Posterior vena cava (tissue), 2 donors: ENCODE measurements around the gene NPAS3. TPM values are rescaled to one million over a fixed set of nuclear protein-coding genes. Genes with fewer than 3 reads are reported as not detected.

Source experiments
- DNase-seq: peaks from one replicate; pipeline ENCODE4 v3.0.0-alpha.2; 2020; ENCODE audit warnings: low spot score
- intact Hi-C, 2 donors: fragments of 100-400 bp; cut with DNase I; formaldehyde crosslinking; loops; one replicate each; pipeline versions ENCODE4 v1.14.1 to v1.14.2; 2022 to 2023
- total RNA-seq, 2 donors: library from RNA; stranded (reverse); fragmentation: NEBNext Ultra II Directional; extraction: Animal tissue kit (Norgen Biotek cat#: 25700); gene quantifications; one replicate each; pipeline ENCODE4 v1.2.1, GENCODE V29; 2021
- donor health status: DM: yes; HTN: yes; CAD: no.
- donor health status: DM: yes; HTN: yes; CAD: no.

Gene NPAS3
- total RNA-seq, 2 donors from 2014 or later = 1.3 to 2.6 TPM

DNA sequence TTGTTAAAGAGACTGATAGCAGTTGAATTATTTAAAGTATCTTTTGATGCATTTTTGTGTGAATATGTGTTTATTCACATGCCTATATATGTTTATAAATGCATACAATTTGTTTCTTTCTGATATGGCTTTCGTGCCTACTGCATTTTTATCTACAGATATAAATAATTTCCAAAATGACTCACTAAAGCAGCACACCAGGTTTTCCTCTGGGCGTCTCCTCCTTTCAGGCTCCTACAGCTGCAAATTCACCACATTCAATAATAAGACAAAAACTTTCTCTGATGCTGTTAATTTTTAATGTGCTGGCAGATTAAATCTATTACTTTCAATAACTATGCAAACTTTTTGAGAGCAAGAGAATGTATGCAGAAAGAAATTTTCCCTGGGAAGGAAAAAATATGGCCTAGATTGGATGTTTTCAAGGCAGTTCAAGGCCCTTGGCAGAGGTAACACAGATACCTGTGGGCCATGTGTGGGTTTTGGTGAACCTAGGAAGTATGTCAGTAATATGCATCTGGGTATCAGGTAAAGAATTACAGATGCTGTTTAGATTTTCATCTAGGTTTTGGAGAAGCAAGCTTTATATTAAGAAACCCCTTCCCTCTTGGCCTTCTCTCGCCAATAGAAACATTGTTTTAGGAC lies 630.4 kb downstream of the NPAS3 start:
- no peak for DNase-seq
- intact Hi-C loops = no loop called here

DNA sequence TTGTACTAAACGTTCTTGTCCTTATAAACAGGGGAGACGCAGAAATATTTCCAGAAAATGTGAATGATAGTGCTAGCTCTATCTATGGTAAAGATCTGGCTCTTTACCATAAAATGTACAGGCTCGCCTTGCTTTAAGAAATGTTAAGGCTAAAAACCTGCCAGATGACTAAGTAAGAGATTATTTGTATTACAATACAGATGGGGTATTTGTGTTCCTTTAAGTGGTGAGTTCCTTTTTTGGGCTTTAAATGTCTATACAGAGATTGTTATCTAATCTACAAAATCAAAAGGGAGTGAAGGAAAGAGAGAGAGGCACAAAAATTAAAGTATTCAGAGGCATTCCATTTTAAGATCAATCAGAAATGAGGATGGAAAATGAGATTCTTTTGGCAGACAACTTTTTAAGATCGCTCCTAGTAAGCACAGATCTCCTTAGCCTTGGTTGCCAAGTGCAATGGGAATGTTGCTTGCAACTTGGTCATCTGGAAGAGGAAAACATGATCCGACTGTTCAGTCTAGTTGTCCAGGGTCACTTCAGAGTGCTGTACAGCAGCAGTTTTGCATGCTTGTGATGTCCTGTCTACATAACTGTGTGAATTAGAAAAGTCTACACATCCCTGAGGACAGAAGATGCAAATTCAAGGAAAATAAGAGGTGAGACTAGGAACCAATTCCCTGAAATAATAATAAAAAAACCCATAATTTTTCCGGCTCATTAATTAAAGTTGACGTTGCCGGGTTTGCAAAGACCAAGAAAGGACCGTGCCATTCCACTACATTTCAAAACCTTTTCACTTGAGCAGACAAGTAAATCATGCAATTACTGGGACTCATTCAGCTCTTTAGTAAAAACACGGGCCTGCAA lies 631.4 kb downstream of the NPAS3 start:
- intact Hi-C loops = no loop called here
- DNase-seq = no peak

GRCh38 chr14:33570694-33571310 lies 632.1 kb downstream of the NPAS3 start:
- intact Hi-C loops = no loop called here
- DNase-seq = no peak

GRCh38 chr14:33573301-33573880 lies 634.7 kb downstream of the NPAS3 start:
- intact Hi-C loops = no loop called here
- no peak for DNase-seq

- DNase-seq = no peak
- intact Hi-C loops = no loop called here
Measured at GRCh38 chr14:33576014-33576413, 637.3 kb downstream of the NPAS3 start.

GRCh38 chr14:33578461-33579216 lies 640.0 kb downstream of the NPAS3 start:
- intact Hi-C loops = no loop called here
- no peak for DNase-seq

- intact Hi-C loops = no loop called here
Measured at GRCh38 chr14:33580231-33580749, 641.6 kb downstream of the NPAS3 start.

DNA sequence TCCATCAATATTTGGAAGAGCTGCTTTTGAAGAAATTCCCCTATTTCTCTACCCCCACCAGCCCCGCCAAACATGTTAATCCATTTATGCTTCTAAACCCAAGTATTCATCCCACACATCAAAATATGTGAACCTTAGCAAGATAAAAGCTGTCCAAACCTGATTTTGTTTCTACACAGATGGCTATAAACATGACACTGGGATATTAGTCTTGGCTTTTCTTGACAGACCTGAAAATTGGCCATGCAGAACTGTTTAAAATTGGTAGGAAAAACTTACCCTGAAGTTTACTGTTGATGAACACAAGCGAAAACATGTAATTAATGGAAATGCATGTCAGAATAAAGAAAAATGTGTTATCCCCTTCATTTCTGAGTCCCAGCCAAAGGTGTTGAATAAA lies 642.2 kb downstream of the NPAS3 start:
- intact Hi-C loops = no loop called here
- no peak for DNase-seq

More at GRCh38 chr14:33580231-33580749, 641.6 kb downstream of the NPAS3 start:
- no peak for DNase-seq

DNA sequence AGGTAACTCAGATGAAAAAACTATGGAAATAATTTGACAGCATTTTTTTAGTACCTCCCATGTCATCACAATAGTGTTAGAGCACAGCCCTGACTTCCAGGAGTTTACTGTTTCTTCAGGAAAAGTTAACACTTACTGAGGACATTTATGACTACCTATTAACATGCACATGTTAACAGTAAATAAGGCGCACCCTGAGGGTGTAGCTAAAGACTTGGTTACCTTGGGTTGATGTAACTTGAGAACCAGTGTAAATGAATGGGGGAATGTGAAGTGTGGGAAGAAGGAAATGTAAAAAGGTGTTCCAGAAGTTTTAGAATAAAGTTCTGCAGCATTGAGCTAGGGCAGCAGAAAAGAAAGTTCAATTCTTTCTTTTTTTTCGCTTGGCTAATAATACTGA lies 646.0 kb downstream of the NPAS3 start:
- intact Hi-C loops = no loop called here
- DNase-seq = no peak

- no peak for DNase-seq
- intact Hi-C loops = no loop called here
Measured at GRCh38 chr14:33586806-33587205, 648.1 kb downstream of the NPAS3 start.

DNA sequence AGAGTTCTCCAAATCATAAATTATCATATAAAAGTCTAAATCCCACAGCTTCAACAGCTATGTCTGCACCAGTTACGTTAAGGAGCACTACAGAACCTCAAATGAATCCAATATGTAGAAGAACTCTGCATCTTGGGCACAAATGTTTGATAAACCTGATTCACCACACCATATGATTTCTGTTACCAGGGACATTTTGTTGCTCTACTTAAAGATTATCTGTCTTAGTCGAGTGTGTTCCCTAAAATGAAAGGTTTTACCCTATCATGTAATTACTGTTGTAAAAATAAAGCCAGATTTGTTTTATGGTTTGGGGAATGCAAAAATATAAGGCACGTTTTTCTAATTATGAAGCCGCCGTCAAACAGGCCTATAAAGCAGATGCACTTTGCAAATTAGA lies 649.1 kb downstream of the NPAS3 start:
- DNase-seq = no peak
- intact Hi-C loops = no loop called here

DNA sequence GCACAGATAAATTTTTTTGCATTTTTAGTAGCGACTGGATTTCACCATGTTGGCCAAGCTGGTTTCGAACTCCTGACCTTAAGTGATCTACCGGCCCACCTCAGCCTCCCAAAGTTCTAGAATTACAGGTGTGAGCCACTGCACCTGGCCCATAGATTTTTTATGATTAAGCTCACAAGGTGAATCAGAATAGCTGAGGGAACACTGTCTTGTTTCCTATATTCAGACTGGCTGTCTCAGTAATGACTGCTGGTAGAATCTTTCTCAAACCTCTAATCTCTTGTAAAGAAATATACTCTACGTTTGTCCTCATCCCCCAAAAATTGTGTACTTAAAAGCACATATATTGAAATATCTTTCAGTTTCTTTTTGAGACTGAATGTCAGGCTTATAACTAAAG lies 650.1 kb downstream of the NPAS3 start:
- intact Hi-C loops = no loop called here
- no peak for DNase-seq

DNA sequence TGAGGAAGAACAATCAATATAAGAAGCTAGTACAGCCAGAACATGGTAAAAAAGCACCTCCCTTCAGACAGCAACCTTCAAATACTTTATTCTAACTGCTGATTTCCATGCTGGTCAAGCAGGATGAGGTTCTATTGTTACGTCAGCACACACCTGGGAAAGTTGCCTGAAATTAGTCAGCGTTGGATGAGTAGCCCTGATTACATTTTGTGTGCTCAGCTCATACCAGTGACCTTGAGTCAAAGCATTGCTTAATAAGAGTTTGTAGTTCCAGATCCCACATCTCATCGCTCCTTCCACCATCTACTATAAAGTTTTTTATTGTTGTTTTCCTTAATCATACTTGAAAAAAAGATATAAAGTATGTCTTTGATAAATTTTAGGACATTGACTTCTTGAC lies 650.7 kb downstream of the NPAS3 start:
- DNase-seq = no peak
- intact Hi-C loops = no loop called here

GRCh38 chr14:33590891-33591630 lies 652.4 kb downstream of the NPAS3 start:
- intact Hi-C loops = loop anchor here in 1 of 2 donors (1.0 kb wide), 1 partner anchor 7 kb away; no protein-coding TSS in a partner anchor
- DNase-seq = no peak

DNA sequence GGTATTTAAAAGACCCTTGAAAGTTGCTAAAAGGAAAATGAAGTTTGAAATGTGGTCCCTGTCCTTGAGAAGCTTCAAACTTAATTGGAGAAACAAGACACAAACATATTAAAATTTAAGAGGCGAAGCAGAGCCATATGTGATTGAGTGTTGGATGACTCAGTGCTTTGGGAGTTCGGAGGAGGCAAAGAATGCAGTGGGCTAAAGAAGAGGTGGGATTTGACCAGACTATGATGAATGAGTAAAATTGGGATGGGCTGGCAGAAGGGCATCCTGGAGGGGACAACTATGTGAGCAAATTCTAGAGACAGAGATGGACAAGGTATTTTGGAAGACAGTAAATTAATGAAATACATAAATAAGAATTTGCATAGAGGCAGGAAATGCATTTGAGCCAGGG lies 653.6 kb downstream of the NPAS3 start:
- DNase-seq = no peak
- intact Hi-C loops = no loop called here

- intact Hi-C loops = no loop called here
- DNase-seq = no peak
Measured at GRCh38 chr14:33596211-33597080, 657.8 kb downstream of the NPAS3 start.

DNA sequence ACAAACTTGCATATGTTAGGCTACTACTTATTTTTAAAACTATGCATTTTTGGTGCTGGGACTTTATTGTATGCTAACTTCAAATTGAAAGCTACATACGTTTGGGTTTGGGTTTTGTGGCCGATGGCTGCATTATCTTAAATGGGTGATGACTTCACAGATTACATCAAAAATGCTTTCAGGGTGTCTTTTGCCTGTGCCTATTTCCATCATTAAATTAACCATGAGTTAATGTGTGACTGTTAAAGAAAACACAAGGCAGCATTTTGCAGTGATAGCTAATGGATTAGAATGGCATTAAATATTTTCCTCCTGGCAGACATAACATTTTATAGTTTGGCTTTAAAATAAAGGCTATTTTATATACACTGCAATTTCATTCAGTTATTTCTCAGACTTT lies 659.9 kb downstream of the NPAS3 start:
- intact Hi-C loops = loop anchor here in 1 of 2 donors (1.0 kb wide), 1 partner anchor 8 kb away; no protein-coding TSS in a partner anchor
- DNase-seq = no peak
